HCT116 (cell line): ENCODE results near the gene SCN7A. TPM values are rescaled to one million over a fixed set of nuclear protein-coding genes. Genes with fewer than 3 reads are reported as not detected.

Experiments
- ATAC-seq: fragments of 200-7000 bp; cut with Tn5 transposase; 2 replicates; pipeline ENCODE4 v1.9.1; 2020; ENCODE audit warnings: mild to moderate bottlenecking, moderate library complexity
- BruUV-seq: library from RNA; stranded (reverse); fragments of 400-500 nt; replicated peaks from 2 replicates; lab custom pipeline; 2021; lab: Mats Ljungman, UMichigan
- CTCF ChIA-PET: fragments of 300-600 bp; sonication (Branson Sonifier 250); formaldehyde crosslinking; loops from one replicate; lab custom pipeline; 2021; ENCODE audit warnings: antibody characterized with exemption; lab: Charles Lee
- POLR2A ChIA-PET: fragments of 300-600, 350-600 bp; sonication (Branson Sonifier 250); formaldehyde crosslinking; loops from one replicate; lab custom pipeline; 2021; ENCODE audit warnings: antibody characterized with exemption; lab: Charles Lee
- RAD21 ChIA-PET, 2 experiments: fragments of 300-600 bp; sonication (Branson Sonifier 250); formaldehyde crosslinking; loops; one replicate each; lab custom pipeline; 2023; ENCODE audit warnings: low total read pairs in 2 of 2; ENCODE audit not compliant: uncharacterized antibody in 2 of 2, unreplicated experiment in 2 of 2, low non-redundant PET in 1 of 2; lab: Charles Lee
- DNase-seq: peaks from one replicate; pipeline ENCODE4 v3.0.0-alpha.2; 2010; ENCODE audit warnings: low read depth, low spot score
- H2AFZ ChIP-seq: fragments of 200-600 bp; shearing (Covaris generic), sonication (generic); 2 replicates; pipeline ENCODE4 v1.6.1; 2017; ENCODE audit warnings: low read depth, mixed run types, mixed read lengths, antibody characterized with exemption, low read length; ENCODE audit not compliant: poor library complexity, severe bottlenecking
- H3K27ac ChIP-seq: 2 replicates; pipeline ENCODE4 v1.5.1; 2012; ENCODE audit warnings: low read depth, low read length
- H3K27me3 ChIP-seq: fragments of 200-600 bp; sonication (generic); 2 replicates; pipeline ENCODE4 v1.6.1; 2016; ENCODE audit warnings: mixed run types, low read length, mixed read lengths; ENCODE audit not compliant: insufficient read depth
- H3K36me3 ChIP-seq, 2 experiments: fragments of 200-500 bp in 1 of 2; fragments of 200-600 bp in 1 of 2; sonication (Bioruptor generic) in 1 of 2; sonication (generic) in 1 of 2; 2 replicates each; pipeline versions ENCODE4 v1.5.1 to v1.6.1; 2014 to 2016; ENCODE audit warnings: low read length in 2 of 2, inconsistent platforms in 1 of 2, mixed read lengths in 1 of 2, mixed run types in 1 of 2; ENCODE audit not compliant: insufficient read depth in 2 of 2, control insufficient read depth in 1 of 2
- H3K4me1 ChIP-seq, 2 experiments: fragments of 200-600 bp in 1 of 2; sonication (generic) in 1 of 2; 2 replicates each; pipeline versions ENCODE4 v1.5.1 to v1.6.1; 2012 to 2017; ENCODE audit warnings: low read length in 2 of 2, inconsistent platforms in 1 of 2, mild to moderate bottlenecking in 1 of 2, mixed read lengths in 1 of 2, mixed run types in 1 of 2, moderate library complexity in 1 of 2; ENCODE audit not compliant: insufficient read depth in 2 of 2, control insufficient read depth in 1 of 2
- H3K4me2 ChIP-seq: fragments of 200-600 bp; sonication (generic); 2 replicates; pipeline ENCODE4 v1.6.1; 2017; ENCODE audit warnings: mixed run types, low read length, mixed read lengths
- H3K4me3 ChIP-seq, 2 experiments: fragments of 200-600 bp in 1 of 2; sonication (generic) in 1 of 2; replicated peaks in 1 of 2; 2 replicates each; pipeline ENCODE4 v1.5.1; 2011 to 2016; ENCODE audit warnings: low read length in 2 of 2, control low read depth in 1 of 2, low read depth in 1 of 2, mild to moderate bottlenecking in 1 of 2, mixed read lengths in 1 of 2, mixed run types in 1 of 2
- H3K79me2 ChIP-seq: fragments of 200-600 bp; sonication (generic); 2 replicates; pipeline ENCODE4 v1.6.1; 2017; ENCODE audit warnings: mild to moderate bottlenecking, mixed run types, low read length, moderate library complexity, mixed read lengths; ENCODE audit not compliant: insufficient read depth
- H3K9ac ChIP-seq: fragments of 200-600 bp; sonication (generic); 2 replicates; pipeline ENCODE4 v1.6.1; 2016; ENCODE audit warnings: low read length, mixed read lengths
- H3K9me2 ChIP-seq: fragments of 200-600 bp; sonication (generic), shearing (Covaris generic); 2 replicates; pipeline ENCODE4 v1.6.1; 2017; ENCODE audit warnings: mixed run types, mild to moderate bottlenecking, moderate library complexity; ENCODE audit not compliant: insufficient read depth
- H3K9me3 ChIP-seq, 2 experiments: fragments of 200-500 bp in 1 of 2; fragments of 200-600 bp in 1 of 2; sonication (Bioruptor generic) in 1 of 2; sonication (generic) in 1 of 2; 2 replicates each; pipeline ENCODE4 v1.6.1; 2014 to 2017; ENCODE audit warnings: low read length in 2 of 2, mixed read lengths in 2 of 2, inconsistent platforms in 1 of 2, low read depth in 1 of 2, mild to moderate bottlenecking in 1 of 2, mixed run types in 1 of 2, moderate library complexity in 1 of 2; ENCODE audit not compliant: control insufficient read depth in 1 of 2, insufficient read depth in 1 of 2
- H4K20me1 ChIP-seq: fragments of 200-600 bp; sonication (generic), shearing (Covaris generic); 2 replicates; pipeline ENCODE4 v1.6.1; 2017; ENCODE audit warnings: mixed run types, mild to moderate bottlenecking, moderate library complexity; ENCODE audit not compliant: insufficient read depth
- ATF3 ChIP-seq: IDR thresholded peaks from 2 replicates; pipeline ENCODE4 v1.6.1; 2012
- EGR1 ChIP-seq: IDR thresholded peaks from 2 replicates; pipeline ENCODE4 v1.6.1; 2012; ENCODE audit warnings: low read depth
- JUND ChIP-seq: IDR thresholded peaks from 2 replicates; pipeline ENCODE4 v1.6.1; 2012
- POLR2A ChIP-seq: IDR thresholded peaks from 2 replicates; pipeline ENCODE4 v1.7.0; 2011; ENCODE audit warnings: borderline replicate concordance; ENCODE audit not compliant: insufficient read depth, insufficient read length; ENCODE audit errors: extremely low read depth
- POLR2AphosphoS5 ChIP-seq: IDR thresholded peaks from 2 replicates; pipeline ENCODE4 v1.6.1; 2011; ENCODE audit warnings: mild to moderate bottlenecking, low read depth, low read length, moderate library complexity
- SIN3A ChIP-seq: IDR thresholded peaks from 2 replicates; pipeline ENCODE4 v1.6.1; 2012; ENCODE audit warnings: low read depth
- ZNF274 ChIP-seq: fragments of 200-500 bp; sonication (Bioruptor generic); IDR thresholded peaks from 2 replicates; pipeline ENCODE4 v1.6.1; 2014; ENCODE audit warnings: mild to moderate bottlenecking, low read depth, low read length, inconsistent platforms
- intact Hi-C: fragments of 100-400 bp; cut with micrococcal nuclease; formaldehyde crosslinking; loops from 2 replicates; pipeline ENCODE4 v1.10.0; 2022
- total RNA-seq: library from RNA; stranded (reverse); gene quantifications from one replicate; pipeline ENCODE4 v1.2.1, GENCODE V29; 2021; ENCODE audit not compliant: unreplicated experiment
- TF ChIP-seq, protein P1 (sequence below): IDR thresholded peaks from 2 replicates; pipeline ENCODE4 v1.6.1; 2012
- TF ChIP-seq, protein P2 (sequence below), 3 experiments: fragments of 200-600 bp in 1 of 3; sonication (generic) in 1 of 3; IDR thresholded peaks in 2 of 3; conservative IDR thresholded peaks in 1 of 3; 2 replicates each; pipeline ENCODE4 v1.5.1; 2012 to 2017; ENCODE audit warnings: low read depth in 2 of 3, low read length in 2 of 3, antibody characterized with exemption in 1 of 3, borderline replicate concordance in 1 of 3, control low read depth in 1 of 3, mild to moderate bottlenecking in 1 of 3, mixed read lengths in 1 of 3, mixed run types in 1 of 3, moderate library complexity in 1 of 3; ENCODE audit not compliant: insufficient read depth in 1 of 3

The SCN7A gene
- total RNA-seq, 1 experiment from 2014 or later, result 0.07 TPM

DNA sequence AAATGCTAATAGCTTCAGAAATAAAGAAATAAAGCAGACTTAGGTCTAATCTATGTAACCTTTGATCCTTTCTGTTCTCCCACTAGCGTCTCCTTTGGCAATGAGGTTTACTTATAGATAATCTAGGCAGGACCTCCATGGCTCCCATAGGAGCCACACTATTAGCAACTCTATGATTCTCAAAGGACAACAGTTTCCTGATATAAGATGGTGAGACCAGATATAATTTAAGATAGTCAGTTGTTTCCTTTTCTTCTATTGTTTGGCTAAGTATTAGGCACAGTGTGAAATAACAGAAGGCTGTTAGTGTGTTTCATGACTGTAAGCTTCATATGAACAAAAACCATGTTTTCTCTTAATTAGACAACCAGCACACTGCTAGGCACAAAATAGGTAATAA lies 59.6 kb downstream of the SCN7A start:
- DNase-seq, result no peak
- no peaks in the 10 kb centered on the region for H3K79me2 ChIP-seq
- TF ChIP-seq JUND (no peak), EGR1 (no peak), POLR2AphosphoS5 (no peak), ATF3 (no peak), POLR2A (no peak), SIN3A (no peak), ZNF274 (no peak)
- TF ChIP-seq, protein P1, sequence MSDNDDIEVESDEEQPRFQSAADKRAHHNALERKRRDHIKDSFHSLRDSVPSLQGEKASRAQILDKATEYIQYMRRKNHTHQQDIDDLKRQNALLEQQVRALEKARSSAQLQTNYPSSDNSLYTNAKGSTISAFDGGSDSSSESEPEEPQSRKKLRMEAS, result no peak
- TF ChIP-seq, protein P2, sequence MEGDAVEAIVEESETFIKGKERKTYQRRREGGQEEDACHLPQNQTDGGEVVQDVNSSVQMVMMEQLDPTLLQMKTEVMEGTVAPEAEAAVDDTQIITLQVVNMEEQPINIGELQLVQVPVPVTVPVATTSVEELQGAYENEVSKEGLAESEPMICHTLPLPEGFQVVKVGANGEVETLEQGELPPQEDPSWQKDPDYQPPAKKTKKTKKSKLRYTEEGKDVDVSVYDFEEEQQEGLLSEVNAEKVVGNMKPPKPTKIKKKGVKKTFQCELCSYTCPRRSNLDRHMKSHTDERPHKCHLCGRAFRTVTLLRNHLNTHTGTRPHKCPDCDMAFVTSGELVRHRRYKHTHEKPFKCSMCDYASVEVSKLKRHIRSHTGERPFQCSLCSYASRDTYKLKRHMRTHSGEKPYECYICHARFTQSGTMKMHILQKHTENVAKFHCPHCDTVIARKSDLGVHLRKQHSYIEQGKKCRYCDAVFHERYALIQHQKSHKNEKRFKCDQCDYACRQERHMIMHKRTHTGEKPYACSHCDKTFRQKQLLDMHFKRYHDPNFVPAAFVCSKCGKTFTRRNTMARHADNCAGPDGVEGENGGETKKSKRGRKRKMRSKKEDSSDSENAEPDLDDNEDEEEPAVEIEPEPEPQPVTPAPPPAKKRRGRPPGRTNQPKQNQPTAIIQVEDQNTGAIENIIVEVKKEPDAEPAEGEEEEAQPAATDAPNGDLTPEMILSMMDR (IDR thresholded peaks at IDR 0.05 in 2 of 3, conservative IDR thresholded peaks at IDR 0.05 in 1 of 3; ENCODE audit: borderline replicate concordance in 1 of 3, insufficient read depth in 1 of 3, low read depth in 2 of 3, low read length in 2 of 3), result no peak
- H3K4me2 ChIP-seq, result no peak overlapping the region
- H3K9me2 ChIP-seq, result no peaks in the 10 kb centered on the region
- peaks cover 10% of the 10 kb centered on the region; the same call in 1 of the 2 replicates for H3K27me3 ChIP-seq
- ChIA-PET POLR2A (no interaction called here), RAD21 (no interaction called here), CTCF (no interaction called here)
- intact Hi-C loops, result no loop called here
- H3K4me3 ChIP-seq, result no peak overlapping the region
- H3K9ac ChIP-seq, result no peak overlapping the region
- no peaks in the 10 kb centered on the region for H3K4me1 ChIP-seq
- H3K36me3 ChIP-seq, result no peaks in the 10 kb centered on the region
- BruUV-seq, result no TSS peak
- no peak overlapping the region for H3K27ac ChIP-seq
- ATAC-seq, result no peak
- H3K9me3 ChIP-seq, result no peaks in the 10 kb centered on the region
- H4K20me1 ChIP-seq, result no peaks in the 10 kb centered on the region
- no peak overlapping the region for H2AFZ ChIP-seq
